ENCODE data around the gene SETD9. TPM values are rescaled to one million over a fixed set of nuclear protein-coding genes. Genes with fewer than 3 reads are reported as not detected.

SETD9 gene
- total RNA-seq, 4 donors from 2014 or later = 6.2 to 23.8 (median 8.7) TPM

DNA sequence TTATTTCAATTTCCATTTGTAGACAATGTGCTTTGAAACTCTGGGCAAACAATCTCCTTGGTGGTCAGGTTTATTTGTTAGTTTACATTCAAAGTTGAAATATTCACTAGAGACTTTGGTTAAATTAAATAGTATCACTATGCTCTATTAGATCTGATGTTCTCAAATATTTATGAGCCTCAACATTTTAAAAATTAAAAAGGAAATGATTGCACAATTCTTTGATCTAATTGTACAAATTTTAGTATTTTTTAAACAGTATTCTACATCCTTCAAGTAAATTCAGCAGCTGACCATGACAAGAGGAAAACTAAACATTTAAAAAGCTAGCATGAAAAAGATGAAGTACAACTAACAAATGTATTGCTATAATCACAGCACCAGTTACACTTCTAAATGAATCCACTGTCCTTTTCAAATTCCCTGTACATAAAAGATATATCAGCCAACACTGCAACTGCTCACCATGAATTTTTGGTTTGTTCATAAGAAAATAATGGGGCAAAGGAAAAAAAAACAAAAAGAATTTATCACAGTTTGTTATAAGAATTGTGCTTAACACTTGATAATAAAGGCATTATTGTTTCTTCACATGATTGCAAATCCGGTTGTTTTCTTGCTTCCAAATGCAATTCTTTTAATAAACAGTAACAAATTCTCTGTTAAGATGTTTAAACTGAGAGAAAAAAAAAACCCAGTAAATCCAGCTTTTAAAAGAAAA is 10.7 kb downstream of the SETD9 start:
- H3K36me3 ChIP-seq = peaks cover 0 to 49% (median 12%) of the 10 kb centered on the region in 3 donors
- H3K9me3 ChIP-seq = no peaks in the 10 kb centered on the region
- no peak overlapping the region for H3K27ac ChIP-seq
- no peak overlapping the region for H3K4me3 ChIP-seq
- no peaks in the 10 kb centered on the region for H3K27me3 ChIP-seq
- intact Hi-C loops (cut with DNase I) = no loop called here
- TF ChIP-seq, protein P1, sequence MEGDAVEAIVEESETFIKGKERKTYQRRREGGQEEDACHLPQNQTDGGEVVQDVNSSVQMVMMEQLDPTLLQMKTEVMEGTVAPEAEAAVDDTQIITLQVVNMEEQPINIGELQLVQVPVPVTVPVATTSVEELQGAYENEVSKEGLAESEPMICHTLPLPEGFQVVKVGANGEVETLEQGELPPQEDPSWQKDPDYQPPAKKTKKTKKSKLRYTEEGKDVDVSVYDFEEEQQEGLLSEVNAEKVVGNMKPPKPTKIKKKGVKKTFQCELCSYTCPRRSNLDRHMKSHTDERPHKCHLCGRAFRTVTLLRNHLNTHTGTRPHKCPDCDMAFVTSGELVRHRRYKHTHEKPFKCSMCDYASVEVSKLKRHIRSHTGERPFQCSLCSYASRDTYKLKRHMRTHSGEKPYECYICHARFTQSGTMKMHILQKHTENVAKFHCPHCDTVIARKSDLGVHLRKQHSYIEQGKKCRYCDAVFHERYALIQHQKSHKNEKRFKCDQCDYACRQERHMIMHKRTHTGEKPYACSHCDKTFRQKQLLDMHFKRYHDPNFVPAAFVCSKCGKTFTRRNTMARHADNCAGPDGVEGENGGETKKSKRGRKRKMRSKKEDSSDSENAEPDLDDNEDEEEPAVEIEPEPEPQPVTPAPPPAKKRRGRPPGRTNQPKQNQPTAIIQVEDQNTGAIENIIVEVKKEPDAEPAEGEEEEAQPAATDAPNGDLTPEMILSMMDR (IDR thresholded peaks at IDR 0.05) = no peak
- TF ChIP-seq POLR2A (IDR thresholded peaks at IDR 0.05) = no peak
- no peak for DNase-seq
- H3K4me1 ChIP-seq = no peaks in the 10 kb centered on the region
- 85% methylated on average over 1 of the region's 1 CpG for WGBS, 2 donors

DNA sequence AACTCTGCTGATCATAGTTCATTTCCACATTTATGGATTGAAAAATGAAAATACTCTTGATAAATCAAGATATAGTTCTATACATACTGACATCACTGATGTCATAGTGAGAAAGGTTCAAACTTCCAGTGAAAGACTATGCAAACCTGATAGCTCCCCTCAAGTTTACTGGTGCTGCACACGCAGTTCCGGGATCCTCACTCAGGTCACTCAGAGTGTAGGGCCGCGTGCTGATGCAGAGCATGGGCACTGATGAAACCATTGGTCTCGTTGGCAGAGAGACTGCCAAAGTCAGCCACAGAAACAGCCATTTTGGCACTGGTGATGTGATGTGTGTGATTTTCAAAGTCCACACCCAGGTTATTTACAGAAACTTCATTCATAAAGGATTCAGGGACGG is 13.5 kb downstream of the SETD9 start:
- TF ChIP-seq, protein P1 (IDR thresholded peaks at IDR 0.05) = no peak
- TF ChIP-seq POLR2A (IDR thresholded peaks at IDR 0.05) = no peak
- Histone ChIP-seq H3K4me1 (no peaks in the 10 kb centered on the region), H3K27me3 (no peaks in the 10 kb centered on the region), H3K4me3 (no peak overlapping the region), H3K9me3 (no peaks in the 10 kb centered on the region), H3K27ac (no peak overlapping the region), H3K36me3 (peaks cover 0 to 78% (median 18%) of the 10 kb centered on the region in 3 donors)
- intact Hi-C loops (cut with DNase I) = no loop called here
- WGBS, 2 donors = 89 to 97% methylated on average over 6 of the region's 6 CpGs
- no peak for DNase-seq

DNA sequence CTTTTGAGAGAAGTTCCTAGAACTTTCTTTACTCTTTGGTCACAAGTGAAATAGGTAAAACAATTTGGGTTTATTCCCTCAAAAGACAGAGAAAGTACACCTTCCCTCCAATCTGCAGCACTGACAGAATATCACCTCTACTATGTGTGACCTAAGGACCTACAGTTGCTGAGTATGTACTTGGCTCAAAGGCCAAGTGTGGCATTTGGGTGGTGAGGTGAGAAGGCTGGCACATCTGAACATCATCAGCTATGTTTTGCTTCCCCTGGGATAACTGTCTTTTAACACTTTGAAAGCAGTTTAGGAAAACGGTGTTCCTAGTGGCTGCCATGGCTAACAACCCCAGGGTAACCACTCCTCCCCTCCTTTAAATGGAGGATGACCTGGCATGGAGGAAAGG is 24.9 kb downstream of the SETD9 start:
- intact Hi-C loops (cut with DNase I) = no loop called here
- Histone ChIP-seq H3K9me3 (no peaks in the 10 kb centered on the region), H3K27me3 (no peaks in the 10 kb centered on the region), H3K4me1 (no peaks in the 10 kb centered on the region), H3K4me3 (no peak overlapping the region), H3K27ac (no peak overlapping the region), H3K36me3 (peaks cover 0 to 100% (median 15%) of the 10 kb centered on the region in 3 donors)
- TF ChIP-seq, protein P1 (IDR thresholded peaks at IDR 0.05) = no peak
- TF ChIP-seq POLR2A (IDR thresholded peaks at IDR 0.05) = no peak
- 78 to 88% methylated on average over 1 of the region's 1 CpG for WGBS, 2 donors
- no peak for DNase-seq

DNA sequence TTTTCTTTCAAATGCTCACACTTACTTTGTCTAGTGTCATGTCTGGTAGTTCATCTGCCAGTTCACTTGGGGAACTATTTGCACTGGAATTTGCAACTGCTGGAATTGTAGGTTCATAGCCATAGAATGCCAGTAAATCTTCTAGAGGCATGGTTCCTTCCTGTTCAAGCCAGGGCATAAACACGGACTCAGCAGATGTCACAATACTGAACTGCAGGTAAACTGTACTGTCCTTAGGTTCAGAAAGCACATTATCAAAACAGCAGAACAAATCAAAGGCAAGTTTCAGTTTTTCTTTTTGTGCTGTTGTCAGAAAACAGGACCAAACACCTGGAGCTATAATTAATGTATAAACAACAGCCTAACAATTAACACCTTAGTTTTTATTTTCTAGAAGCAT is 29.5 kb downstream of the SETD9 start:
- TF ChIP-seq POLR2A (IDR thresholded peaks at IDR 0.05) = no peak
- TF ChIP-seq, protein P1 (IDR thresholded peaks at IDR 0.05) = no peak
- Histone ChIP-seq H3K27me3 (no peaks in the 10 kb centered on the region), H3K4me3 (no peak overlapping the region), H3K4me1 (no peaks in the 10 kb centered on the region), H3K36me3 (peaks cover 0 to 100% (median 15%) of the 10 kb centered on the region in 3 donors), H3K27ac (no peak overlapping the region), H3K9me3 (no peaks in the 10 kb centered on the region)
- WGBS, 2 donors = 65 to 75% methylated on average over 1 of the region's 1 CpG
- intact Hi-C loops (cut with DNase I) = no loop called here
- DNase-seq = no peak

DNA sequence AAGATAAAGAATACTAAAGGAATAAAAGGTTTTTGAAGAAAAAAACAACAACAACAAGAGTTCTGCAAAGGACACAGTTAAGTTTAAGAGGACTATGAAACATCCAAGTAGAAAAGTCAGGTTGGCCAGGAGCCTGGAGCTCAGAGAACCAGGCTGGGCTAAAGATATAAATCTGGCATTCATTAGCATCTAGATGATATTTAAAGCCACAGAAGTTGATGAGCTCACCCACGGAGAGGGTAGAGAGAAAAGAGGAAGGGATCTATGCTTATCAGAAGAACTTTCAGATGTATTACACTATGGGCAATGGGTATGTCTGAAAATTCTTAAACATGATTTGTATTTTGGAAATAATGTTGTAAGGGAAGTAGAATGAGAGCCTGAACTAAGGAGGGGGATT is 32.6 kb downstream of the SETD9 start:
- H3K27ac ChIP-seq = no peak overlapping the region
- no peaks in the 10 kb centered on the region for H3K27me3 ChIP-seq
- H3K4me3 ChIP-seq = no peak overlapping the region
- TF ChIP-seq, protein P1 (IDR thresholded peaks at IDR 0.05) = no peak
- no peak for TF ChIP-seq POLR2A (IDR thresholded peaks at IDR 0.05)
- no peaks in the 10 kb centered on the region for H3K4me1 ChIP-seq
- no peak for DNase-seq
- H3K36me3 ChIP-seq = peaks cover 0 to 100% (median 5%) of the 10 kb centered on the region in 3 donors
- 56 to 62% methylated on average over 1 of the region's 1 CpG for WGBS, 2 donors
- intact Hi-C loops (cut with DNase I) = no loop called here
- no peaks in the 10 kb centered on the region for H3K9me3 ChIP-seq

Data from esophagus squamous epithelium (tissue), 5 donors.